Spleen (tissue), 11 donors: ENCODE results near the gene KIF21A. TPM values are rescaled to one million over a fixed set of nuclear protein-coding genes. Genes with fewer than 3 reads are reported as not detected.

Experiments used
- DNase-seq: peaks from one replicate; pipeline ENCODE4 v3.0.0-alpha.2; 2020
- H3K27ac ChIP-seq, 8 donors: fragments of 200-600 bp; sonication (generic) in 7 of 8; 1 replicate in 4 of 8; 2 replicates in 4 of 8; pipeline versions ENCODE4 v1.5.0 to v1.8.0; 2016 to 2021; ENCODE audit warnings: inconsistent platforms in 4 of 8, mild to moderate bottlenecking in 4 of 8, moderate library complexity in 1 of 8
- H3K27me3 ChIP-seq, 7 donors: fragments of 200-600 bp; sonication (generic) in 6 of 7; replicated peaks in 1 of 7; 1 replicate in 4 of 7; 2 replicates in 3 of 7; pipeline versions ENCODE4 v1.5.0 to v1.8.0; 2016 to 2021; ENCODE audit warnings: inconsistent platforms in 3 of 7, mild to moderate bottlenecking in 1 of 7
- H3K36me3 ChIP-seq, 6 donors: fragments of 200-600 bp; sonication (generic) in 5 of 6; 1 replicate in 4 of 6; 2 replicates in 2 of 6; pipeline versions ENCODE4 v1.5.0 to v1.8.0; 2016 to 2021; ENCODE audit warnings: inconsistent platforms in 2 of 6
- H3K4me1 ChIP-seq, 6 donors: fragments of 200-600 bp; sonication (generic) in 5 of 6; 1 replicate in 3 of 6; 2 replicates in 3 of 6; pipeline versions ENCODE4 v1.5.0 to v1.8.0; 2016 to 2021; ENCODE audit warnings: inconsistent platforms in 3 of 6
- H3K4me3 ChIP-seq, 8 donors: fragments of 200-600 bp; sonication (generic) in 7 of 8; 1 replicate in 4 of 8; 2 replicates in 4 of 8; pipeline versions ENCODE4 v1.5.0 to v1.8.0; 2016 to 2021; ENCODE audit warnings: inconsistent platforms in 4 of 8, mild to moderate bottlenecking in 4 of 8, moderate library complexity in 2 of 8
- H3K9me3 ChIP-seq, 8 donors: fragments of 200-600 bp; sonication (generic) in 7 of 8; 1 replicate in 4 of 8; 2 replicates in 4 of 8; pipeline versions ENCODE4 v1.5.0 to v1.8.0; 2016 to 2021; ENCODE audit warnings: inconsistent platforms in 4 of 8
- POLR2A ChIP-seq, 3 donors: fragments of 450-650 bp; IDR thresholded peaks; one replicate each; pipeline ENCODE4 v1.5.1; 2017; ENCODE audit warnings: antibody characterized with exemption in 3 of 3, mild to moderate bottlenecking in 1 of 3
- POLR2AphosphoS5 ChIP-seq, 3 donors: sonication (generic); formaldehyde crosslinking; IDR thresholded peaks; one replicate each; pipeline ENCODE4 v1.5.1; 2017; ENCODE audit warnings: antibody characterized with exemption in 3 of 3
- WGBS, 5 donors: extraction: QIAGEN DNeasy Blood & Tissue Kit in 3 of 5; methylation state at CpG; one replicate each; pipeline versions ENCODE4 v1.1.5 to v1.1.7; 2013 to 2018; 5-methylcytosine and 5-hydroxymethylcytosine counted together
- intact Hi-C: fragments of 100-400 bp; cut with DNase I; formaldehyde crosslinking; loops from one replicate; pipeline ENCODE4 v1.15.0; 2023; ENCODE audit warnings: low total_unique reads
- polyA plus RNA-seq, 3 donors: library from polyadenylated mRNA; stranded (reverse); fragments of 200-250 nt; gene quantifications; one replicate each; pipeline ENCODE4 v1.2.1, GENCODE V29; 2013
- total RNA-seq, 7 donors: library from RNA; depleted of rRNA in 3 of 7; stranded (reverse); fragments of >200 nt in 3 of 7; fragmentation: NEBNext Ultra II Directional in 4 of 7; extraction: Animal tissue kit (Norgen Biotek cat#: 25700) in 4 of 7; gene quantifications; one replicate each; pipeline versions ENCODE4 v1.1.0 to v1.2.1, GENCODE V29; 2016 to 2021
- TF ChIP-seq, protein P1 (sequence below), 11 experiments: fragments of 200-600 bp in 7 of 11; fragments of 450-650 bp in 4 of 11; sonication (generic) in 4 of 11; IDR thresholded peaks in 8 of 11; conservative IDR thresholded peaks in 3 of 11; 1 replicate in 7 of 11; 2 replicates in 4 of 11; pipeline versions ENCODE4 v1.4.0 to v1.8.0; 2016 to 2021; ENCODE audit warnings: antibody characterized with exemption in 11 of 11, inconsistent platforms in 4 of 11, mild to moderate bottlenecking in 1 of 11
- donor health status: healthy with polysubstance abuse.
- donor health status: DM: no; HTN: no; CAD: no; lungs with moderate emphysema.
- donor health status: DM: no; HTN: no; CAD: no.
- donor health status: Bipolar disorder and iron deficiency.
- donor health status: healthy.
- donor health status: DM: no; HTN: no; CAD: no.
- donor health status: DM: yes; HTN: yes; CAD: no.

Gene KIF21A
- total and polyA plus RNA-seq, 10 donors: 1.0 to 47.1 (median 11.8) TPM

DNA sequence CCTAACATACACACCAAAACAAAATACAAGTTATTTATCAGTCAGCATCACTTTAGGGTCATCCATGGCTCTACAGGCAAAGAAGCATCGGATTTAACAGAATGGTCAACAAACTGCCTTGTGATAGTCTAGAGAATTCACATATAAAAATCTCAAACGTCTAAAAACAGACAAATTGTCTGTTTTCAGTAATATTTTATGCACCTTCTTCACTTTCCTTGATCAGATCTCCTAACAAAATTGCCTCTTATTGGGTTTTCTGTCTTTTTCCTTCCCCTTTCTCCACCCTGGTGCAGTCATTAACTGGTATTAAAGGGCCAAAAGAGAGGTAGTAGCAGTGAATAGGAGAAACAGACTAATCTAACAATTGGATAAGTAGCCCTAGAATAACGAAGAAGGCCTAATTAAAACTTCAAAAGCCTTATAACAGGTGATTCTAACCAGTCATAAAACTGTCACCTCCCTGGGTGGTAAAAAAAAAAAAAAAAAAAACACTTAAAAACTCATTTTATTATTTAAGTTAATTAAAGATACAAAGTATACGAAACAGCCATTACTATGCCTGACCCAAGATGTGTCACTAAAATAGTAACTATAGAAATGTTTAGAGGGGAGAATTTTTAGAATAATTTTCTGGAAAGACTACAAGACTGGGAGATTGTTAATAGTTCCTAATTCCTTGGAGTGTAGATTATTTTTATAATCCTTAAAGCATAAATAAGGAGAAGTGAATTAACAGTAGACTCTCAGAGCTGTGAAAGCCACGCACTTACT, 1.5 kb downstream of the KIF21A start:
- H3K27ac ChIP-seq: peak overlapping the region in 5 of 8 donors; percentile 79 to 88 (median 88)
- WGBS, 5 donors: 56 to 70% (median 66%) methylated on average over 5 of the region's 5 CpGs
- intact Hi-C loops: no loop called here

DNA sequence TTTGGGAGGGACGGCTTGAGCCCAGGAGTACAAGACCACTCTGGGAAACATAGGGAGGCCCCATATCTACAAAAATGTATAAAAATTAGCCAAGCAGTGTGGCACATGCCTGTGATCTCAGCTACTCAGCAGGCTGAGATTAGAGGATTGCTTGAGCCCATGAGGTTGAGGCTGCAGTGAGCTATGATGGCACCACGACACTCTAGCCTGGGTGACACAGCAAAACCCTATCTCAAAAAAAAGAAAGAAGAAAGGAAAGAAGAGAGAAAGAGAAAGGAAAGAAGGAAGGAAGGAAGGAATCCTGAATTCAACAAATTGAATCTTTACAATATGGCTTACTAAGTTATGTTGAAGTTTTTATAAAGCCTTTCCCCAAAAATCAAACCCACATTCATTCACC, 2.1 kb downstream of the KIF21A start:
- intact Hi-C loops: no loop called here

More for the DNA sequence above, 1.5 kb downstream of the KIF21A start:
- Histone ChIP-seq H3K9me3 (no peaks in the 10 kb centered on the region), H3K36me3 (no peaks in the 10 kb centered on the region), H3K4me3 (peak overlapping the region in 6 of 8 donors; percentile 63 to 86 (median 76)), H3K4me1 (peaks cover 7 to 31% (median 19%) of the 10 kb centered on the region in 6 donors), H3K27me3 (peaks cover 0 to 25% (median 5%) of the 10 kb centered on the region in 7 donors)
- TF ChIP-seq, protein P1, sequence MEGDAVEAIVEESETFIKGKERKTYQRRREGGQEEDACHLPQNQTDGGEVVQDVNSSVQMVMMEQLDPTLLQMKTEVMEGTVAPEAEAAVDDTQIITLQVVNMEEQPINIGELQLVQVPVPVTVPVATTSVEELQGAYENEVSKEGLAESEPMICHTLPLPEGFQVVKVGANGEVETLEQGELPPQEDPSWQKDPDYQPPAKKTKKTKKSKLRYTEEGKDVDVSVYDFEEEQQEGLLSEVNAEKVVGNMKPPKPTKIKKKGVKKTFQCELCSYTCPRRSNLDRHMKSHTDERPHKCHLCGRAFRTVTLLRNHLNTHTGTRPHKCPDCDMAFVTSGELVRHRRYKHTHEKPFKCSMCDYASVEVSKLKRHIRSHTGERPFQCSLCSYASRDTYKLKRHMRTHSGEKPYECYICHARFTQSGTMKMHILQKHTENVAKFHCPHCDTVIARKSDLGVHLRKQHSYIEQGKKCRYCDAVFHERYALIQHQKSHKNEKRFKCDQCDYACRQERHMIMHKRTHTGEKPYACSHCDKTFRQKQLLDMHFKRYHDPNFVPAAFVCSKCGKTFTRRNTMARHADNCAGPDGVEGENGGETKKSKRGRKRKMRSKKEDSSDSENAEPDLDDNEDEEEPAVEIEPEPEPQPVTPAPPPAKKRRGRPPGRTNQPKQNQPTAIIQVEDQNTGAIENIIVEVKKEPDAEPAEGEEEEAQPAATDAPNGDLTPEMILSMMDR (IDR thresholded peaks at IDR 0.05 in 8 of 11, conservative IDR thresholded peaks at IDR 0.05 in 3 of 11): no peak
- TF ChIP-seq POLR2A (IDR thresholded peaks at IDR 0.05) (no peak), POLR2AphosphoS5 (IDR thresholded peaks at IDR 0.05) (no peak)
- DNase-seq: no peak

DNA sequence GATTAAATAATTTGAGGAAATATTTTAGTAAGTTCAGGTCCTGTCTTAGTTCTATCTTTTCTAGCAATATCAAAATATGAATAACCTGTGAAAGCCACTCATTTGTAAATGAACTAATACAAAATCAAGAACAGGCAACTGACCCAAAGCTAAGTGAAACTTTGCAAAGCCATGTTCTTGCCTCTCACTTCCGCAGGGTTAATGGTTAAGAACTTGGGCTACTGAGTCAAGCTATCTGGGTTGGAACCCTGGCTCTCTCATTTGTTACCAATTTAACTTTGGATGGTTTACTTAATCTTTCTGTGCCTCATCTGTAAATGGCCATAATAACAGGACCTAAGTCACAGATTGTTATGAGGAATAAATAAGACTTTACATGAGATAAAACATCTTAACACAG, 2.8 kb downstream of the KIF21A start:
- 92 to 97% (median 93%) methylated on average over 1 of the region's 1 CpG for WGBS, 5 donors
- intact Hi-C loops: no loop called here
- TF ChIP-seq, protein P1 (IDR thresholded peaks at IDR 0.05 in 8 of 11, conservative IDR thresholded peaks at IDR 0.05 in 3 of 11): no peak
- TF ChIP-seq POLR2A (IDR thresholded peaks at IDR 0.05) (no peak), POLR2AphosphoS5 (IDR thresholded peaks at IDR 0.05) (no peak)

More for the DNA sequence above, 2.1 kb downstream of the KIF21A start:
- 79 to 93% (median 80%) methylated on average over 2 of the region's 2 CpGs for WGBS, 5 donors
- Histone ChIP-seq H3K4me3 (peak overlapping the region in 1 of 8 donors; percentile 86), H3K4me1 (peaks cover 7 to 31% (median 19%) of the 10 kb centered on the region in 6 donors), H3K36me3 (no peaks in the 10 kb centered on the region), H3K9me3 (no peaks in the 10 kb centered on the region), H3K27ac (peak overlapping the region in 1 of 8 donors; percentile 4), H3K27me3 (peaks cover 0 to 25% (median 5%) of the 10 kb centered on the region in 7 donors)
- TF ChIP-seq POLR2A (IDR thresholded peaks at IDR 0.05) (no peak), POLR2AphosphoS5 (IDR thresholded peaks at IDR 0.05) (no peak)
- TF ChIP-seq, protein P1 (IDR thresholded peaks at IDR 0.05 in 8 of 11, conservative IDR thresholded peaks at IDR 0.05 in 3 of 11): no peak
- no peak for DNase-seq

DNA sequence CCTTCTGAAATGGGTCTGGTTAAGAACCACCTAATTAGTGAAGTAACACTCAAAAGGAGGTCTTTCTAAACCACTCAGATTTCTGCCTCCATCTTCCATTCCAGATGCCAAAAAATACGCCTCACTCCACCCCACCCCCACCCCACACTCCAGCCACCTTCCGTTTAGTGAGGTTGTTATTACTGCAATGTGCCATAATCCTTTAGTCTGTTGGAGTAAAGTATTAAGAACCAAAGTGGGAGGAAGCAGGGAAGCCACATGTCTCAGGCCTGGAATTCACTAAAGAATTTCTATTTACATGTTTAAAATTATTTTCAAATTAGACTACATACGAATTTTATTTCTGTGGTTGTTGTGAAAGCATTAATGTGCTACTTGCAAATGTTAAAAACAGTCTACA, 7.4 kb downstream of the KIF21A start:
- Histone ChIP-seq H3K4me3 (no peak overlapping the region), H3K4me1 (peaks cover 0 to 4% (median 0%) of the 10 kb centered on the region in 6 donors), H3K36me3 (no peaks in the 10 kb centered on the region), H3K9me3 (no peaks in the 10 kb centered on the region), H3K27ac (no peak overlapping the region), H3K27me3 (no peaks in the 10 kb centered on the region)
- no peak for DNase-seq
- no peak for TF ChIP-seq POLR2A (IDR thresholded peaks at IDR 0.05)
- TF ChIP-seq, protein P1 (IDR thresholded peaks at IDR 0.05 in 8 of 11, conservative IDR thresholded peaks at IDR 0.05 in 3 of 11): no peak
- TF ChIP-seq POLR2AphosphoS5 (IDR thresholded peaks at IDR 0.05): no peak
- intact Hi-C loops: no loop called here
- 80 to 86% (median 85%) methylated on average over 3 of the region's 3 CpGs for WGBS, 5 donors

More for the DNA sequence above, 2.8 kb downstream of the KIF21A start:
- Histone ChIP-seq H3K4me3 (no peak overlapping the region), H3K9me3 (no peaks in the 10 kb centered on the region), H3K27ac (no peak overlapping the region), H3K36me3 (no peaks in the 10 kb centered on the region), H3K27me3 (peaks cover 0 to 25% (median 5%) of the 10 kb centered on the region in 7 donors), H3K4me1 (peaks cover 7 to 31% (median 19%) of the 10 kb centered on the region in 6 donors)
- no peak for DNase-seq
